ENCODE results near the gene ZNF726.

DNA sequence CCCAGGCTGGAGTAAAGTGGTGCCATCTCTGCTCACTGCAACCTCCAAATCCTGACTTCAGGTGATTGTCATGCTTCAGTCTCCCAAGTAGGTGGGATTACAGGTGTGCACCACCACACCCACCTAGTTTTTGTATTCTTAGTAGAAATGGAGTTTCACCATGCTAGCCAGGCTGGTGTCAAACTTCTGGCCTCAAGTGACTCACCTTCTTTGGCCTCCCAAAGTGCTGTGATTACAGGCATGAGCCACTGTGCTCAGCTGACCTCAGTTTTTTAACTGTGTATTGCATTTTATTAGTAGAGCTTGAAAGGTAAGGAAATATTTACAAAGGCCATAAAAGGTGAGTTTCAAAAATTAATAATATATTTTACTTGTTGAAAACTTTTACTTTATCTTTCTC lies 2.3 kb downstream of the ZNF726 start:
- TF ChIP-seq POLR2A (IDR thresholded peaks at IDR 0.05; ENCODE audit: low read depth, low read length) (no peak), CTCF (IDR thresholded peaks at IDR 0.05; ENCODE audit: extremely low read depth in 1 of 2, insufficient read depth in 1 of 2, low read depth in 1 of 2, low read length in 2 of 2) (no peak), GATA2 (IDR thresholded peaks at IDR 0.05; ENCODE audit: insufficient read depth, insufficient read length, low read depth, low read length) (no peak)

All from endothelial cell of umbilical vein (primary cell).